IMR-90 (cell line): ENCODE data around the gene RNF17. TPM values are rescaled to one million over a fixed set of nuclear protein-coding genes. Genes with fewer than 3 reads are reported as not detected.

ENCODE experiments used
- ATAC-seq: fragments of 200-7000 bp; cut with Tn5 transposase; 2 replicates; pipeline ENCODE4 v1.9.1; 2020; ENCODE audit warnings: low read depth, mild to moderate bottlenecking, moderate library complexity
- BruUV-seq: library from RNA; stranded (reverse); fragments of 400-500 nt; replicated peaks from 2 replicates; lab custom pipeline; 2021; lab: Mats Ljungman, UMichigan
- CTCF ChIA-PET: fragments of 300-600 bp; formaldehyde crosslinking; extraction: SDS; loops from one replicate; lab custom pipeline; 2021; ENCODE audit warnings: antibody characterized with exemption; lab: Yijun Ruan, JAX
- POLR2A ChIA-PET: fragments of 300-600 bp; sonication (Branson Sonifier 250); formaldehyde crosslinking; loops from one replicate; lab custom pipeline; 2022; ENCODE audit warnings: antibody characterized with exemption; ENCODE audit not compliant: unreplicated experiment; lab: Charles Lee
- DNase-seq: peaks from one replicate; pipeline ENCODE4 v3.0.0; 2013
- H2AFZ ChIP-seq: replicated peaks from 2 replicates; pipeline ENCODE3; 2013; ENCODE audit warnings: low read length, mild to moderate bottlenecking; ENCODE audit not compliant: poor library complexity
- H2AK5ac ChIP-seq: 2 replicates; pipeline ENCODE4 v1.6.1; 2013; ENCODE audit warnings: low read depth, low read length, inconsistent platforms
- H2AK9ac ChIP-seq: replicated peaks from 2 replicates; pipeline ENCODE3; 2013; ENCODE audit warnings: mild to moderate bottlenecking, low read depth, low read length, moderate library complexity; ENCODE audit not compliant: poor library complexity
- H2BK120ac ChIP-seq: 2 replicates; pipeline ENCODE4 v1.6.1; 2013; ENCODE audit warnings: low read depth, low read length, inconsistent platforms
- H2BK15ac ChIP-seq: 3 replicates; pipeline ENCODE4 v1.6.1; 2013; ENCODE audit warnings: low read depth, low read length, inconsistent platforms
- H2BK20ac ChIP-seq: 2 replicates; pipeline ENCODE4 v1.6.1; 2013; ENCODE audit warnings: low read depth, mild to moderate bottlenecking, inconsistent platforms, low read length, moderate library complexity
- H2BK5ac ChIP-seq: 2 replicates; pipeline ENCODE4 v1.6.1; 2013; ENCODE audit warnings: mild to moderate bottlenecking, low read depth, low read length, inconsistent platforms; ENCODE audit not compliant: poor library complexity, severe bottlenecking
- H3K14ac ChIP-seq: replicated peaks from 2 replicates; pipeline ENCODE4 v1.6.1; 2013; ENCODE audit warnings: low read depth, low read length, inconsistent platforms
- H3K18ac ChIP-seq: 2 replicates; pipeline ENCODE4 v1.6.1; 2013; ENCODE audit warnings: low read depth, low read length, control low read depth
- H3K23ac ChIP-seq: 2 replicates; pipeline ENCODE4 v1.6.1; 2013; ENCODE audit warnings: low read depth, low read length, inconsistent platforms
- H3K27ac ChIP-seq: 2 replicates; pipeline ENCODE4 v1.5.1; 2013; ENCODE audit warnings: mild to moderate bottlenecking, control low read depth, low read length; ENCODE audit not compliant: insufficient read depth
- H3K27me3 ChIP-seq: 2 replicates; pipeline ENCODE4 v1.6.1; 2013; ENCODE audit warnings: low read length; ENCODE audit not compliant: control insufficient read depth, insufficient read depth
- H3K36me3 ChIP-seq: 2 replicates; pipeline ENCODE4 v1.6.1; 2013; ENCODE audit warnings: low read length, mixed read lengths; ENCODE audit not compliant: control insufficient read depth, insufficient read depth
- H3K4ac ChIP-seq: 2 replicates; pipeline ENCODE4 v1.6.1; 2013; ENCODE audit warnings: low read depth, low read length, inconsistent platforms
- H3K4me1 ChIP-seq: 2 replicates; pipeline ENCODE4 v1.6.1; 2013; ENCODE audit warnings: low read length, mixed read lengths; ENCODE audit not compliant: control insufficient read depth, insufficient read depth
- H3K4me2 ChIP-seq: 2 replicates; pipeline ENCODE4 v1.6.1; 2013; ENCODE audit warnings: low read depth, mild to moderate bottlenecking, control low read depth, low read length, moderate library complexity
- H3K4me3 ChIP-seq: 2 replicates; pipeline ENCODE4 v1.5.1; 2013; ENCODE audit warnings: low read depth, mild to moderate bottlenecking, control low read depth, low read length, moderate library complexity; ENCODE audit not compliant: insufficient read depth
- H3K56ac ChIP-seq: 2 replicates; pipeline ENCODE4 v1.6.1; 2013; ENCODE audit warnings: low read length, inconsistent platforms; ENCODE audit not compliant: insufficient read depth; ENCODE audit errors: extremely low read depth
- H3K79me1 ChIP-seq, 2 experiments: 2 replicates each; pipeline ENCODE4 v1.6.1; 2013; ENCODE audit warnings: low read length in 2 of 2, inconsistent platforms in 1 of 2, low read depth in 1 of 2
- H3K9ac ChIP-seq: 2 replicates; pipeline ENCODE4 v1.6.1; 2013; ENCODE audit warnings: low read depth, low read length, control low read depth
- H3K9me1 ChIP-seq: 2 replicates; pipeline ENCODE4 v1.6.1; 2013; ENCODE audit warnings: low read length, inconsistent platforms; ENCODE audit not compliant: insufficient read depth
- H3K9me3 ChIP-seq: 2 replicates; pipeline ENCODE4 v1.6.1; 2013; ENCODE audit warnings: low read length; ENCODE audit not compliant: control insufficient read depth, insufficient read depth
- H4K20me1 ChIP-seq: 2 replicates; pipeline ENCODE4 v1.6.1; 2013; ENCODE audit warnings: low read length, inconsistent platforms; ENCODE audit not compliant: insufficient read depth
- H4K5ac ChIP-seq: 2 replicates; pipeline ENCODE4 v1.6.1; 2013; ENCODE audit warnings: mild to moderate bottlenecking, low read depth, low read length, control low read depth
- H4K8ac ChIP-seq, 2 experiments: 2 replicates each; pipeline ENCODE4 v1.6.1; 2013; ENCODE audit warnings: low read depth in 2 of 2, low read length in 2 of 2, control low read depth in 1 of 2, inconsistent platforms in 1 of 2
- H4K91ac ChIP-seq: 2 replicates; pipeline ENCODE4 v1.6.1; 2013; ENCODE audit warnings: low read depth, low read length, inconsistent platforms; ENCODE audit not compliant: insufficient read depth
- BHLHE40 ChIP-seq: fragments of 150-350 bp; IDR thresholded peaks from 2 replicates; pipeline ENCODE4 v1.6.1; 2016; ENCODE audit warnings: mild to moderate bottlenecking, low read depth, low read length
- CEBPB ChIP-seq: IDR thresholded peaks from 2 replicates; pipeline ENCODE4 v1.6.1; 2012; ENCODE audit warnings: low read depth, low read length, improper control_type of control experiment
- CHD1 ChIP-seq: IDR thresholded peaks from 2 replicates; pipeline ENCODE4 v1.6.1; 2012; ENCODE audit warnings: low read depth, low read length, improper control_type of control experiment
- CTCF ChIP-seq: conservative IDR thresholded peaks from 2 replicates; pipeline ENCODE4 v1.5.1; 2012; ENCODE audit warnings: mild to moderate bottlenecking, low read depth, low read length, improper control_type of control experiment
- FOS ChIP-seq: fragments of 150-350 bp; IDR thresholded peaks from 2 replicates; pipeline ENCODE4 v1.6.1; 2016; ENCODE audit warnings: low read depth, low read length
- MAFK ChIP-seq: IDR thresholded peaks from 2 replicates; pipeline ENCODE4 v1.6.1; 2012; ENCODE audit warnings: low read depth, low read length, improper control_type of control experiment
- MAZ ChIP-seq: IDR thresholded peaks from 2 replicates; pipeline ENCODE4 v1.6.1; 2012; ENCODE audit warnings: low read depth, mild to moderate bottlenecking, low read length, improper control_type of control experiment, moderate library complexity, borderline replicate concordance
- MXI1 ChIP-seq: IDR thresholded peaks from 2 replicates; pipeline ENCODE4 v1.6.1; 2012; ENCODE audit warnings: low read depth, mild to moderate bottlenecking, low read length, moderate library complexity, borderline replicate concordance
- NFE2L2 ChIP-seq: fragments of 150-350 bp; IDR thresholded peaks from 2 replicates; pipeline ENCODE4 v1.6.1; 2016; ENCODE audit warnings: low read depth, mild to moderate bottlenecking, low read length
- RAD21 ChIP-seq: IDR thresholded peaks from 2 replicates; pipeline ENCODE4 v1.6.1; 2012; ENCODE audit warnings: low read length, improper control_type of control experiment
- RCOR1 ChIP-seq: IDR thresholded peaks from 2 replicates; pipeline ENCODE4 v1.6.1; 2012; ENCODE audit warnings: mild to moderate bottlenecking, low read length, improper control_type of control experiment; ENCODE audit not compliant: insufficient replicate concordance
- RFX5 ChIP-seq: IDR thresholded peaks from 2 replicates; pipeline ENCODE4 v1.8.0; 2012; ENCODE audit warnings: low read depth, mild to moderate bottlenecking, low read length, moderate library complexity
- SMC3 ChIP-seq: fragments of 150-350 bp; IDR thresholded peaks from 2 replicates; pipeline ENCODE4 v1.6.1; 2016; ENCODE audit warnings: low read depth, mild to moderate bottlenecking, antibody characterized with exemption, low read length, moderate library complexity
- USF2 ChIP-seq: fragments of 150-350 bp; IDR thresholded peaks from 2 replicates; pipeline ENCODE4 v1.6.1; 2017; ENCODE audit warnings: mild to moderate bottlenecking, antibody characterized with exemption, low read length, low read depth
- WGBS, 2 experiments: methylation state at CpG; one replicate each; pipeline versions ENCODE4 v1.1.5 to v1.1.7; 2013; ENCODE audit warnings: missing lambda C conversion rate in 2 of 2; ENCODE audit not compliant: insufficient read length in 1 of 2; ENCODE audit errors: extremely low coverage in 2 of 2; 5-methylcytosine and 5-hydroxymethylcytosine counted together
- dilution Hi-C: fragments of 300-500 bp; cut with HindIII; formaldehyde crosslinking; loops from one replicate; pipeline ENCODE4 v1.14.3; 2018; ENCODE audit warnings: low sequenced_read_pairs; ENCODE audit not compliant: unreplicated experiment
- in situ Hi-C: fragments of 300-500 bp; cut with MboI; formaldehyde crosslinking; loops from 3 replicates; pipeline ENCODE4 v1.14.3; 2019; ENCODE audit warnings: low sequenced_read_pairs, inconsistent platforms, mixed read lengths
- intact Hi-C: fragments of 100-400 bp; cut with micrococcal nuclease; formaldehyde crosslinking; loops from 2 replicates; pipeline ENCODE4 v1.10.0; 2022
- polyA plus RNA-seq, 3 experiments: library from polyadenylated mRNA; depleted of rRNA; stranded (reverse); fragments of >200 nt; gene quantifications; 2 replicates each; pipeline ENCODE4 v1.2.3, GENCODE V29; 2012; ENCODE audit warnings: low replicate concordance in 1 of 3
- total RNA-seq: library from RNA; depleted of rRNA; stranded (reverse); fragments of >200 nt; gene quantifications from 2 replicates; pipeline ENCODE4 v1.2.3, GENCODE V29; 2012
- TF ChIP-seq, protein P1 (sequence below): fragments of 150-350 bp; IDR thresholded peaks from 2 replicates; pipeline ENCODE4 v1.6.1; 2016; ENCODE audit warnings: low read depth, mild to moderate bottlenecking, low read length, moderate library complexity, borderline replicate concordance

The RNF17 gene
- total and polyA plus RNA-seq, 2 of the 4 experiments (the other 2 are of a cell fraction) = 0.03 to 0.18 TPM

GRCh38 chr13:24788538-24788937 lies 24.6 kb downstream of the RNF17 start:
- intact Hi-C loops = no loop called here
- no peak overlapping the region for H3K4me2 ChIP-seq
- no peak overlapping the region for H2AK9ac ChIP-seq
- TF ChIP-seq MAZ (no peak), CTCF (no peak), MAFK (no peak), USF2 (no peak), SMC3 (no peak), RFX5 (no peak), NFE2L2 (no peak), RCOR1 (no peak), MXI1 (no peak), CEBPB (no peak), BHLHE40 (no peak), FOS (no peak), RAD21 (no peak), CHD1 (no peak)
- TF ChIP-seq, protein P1, sequence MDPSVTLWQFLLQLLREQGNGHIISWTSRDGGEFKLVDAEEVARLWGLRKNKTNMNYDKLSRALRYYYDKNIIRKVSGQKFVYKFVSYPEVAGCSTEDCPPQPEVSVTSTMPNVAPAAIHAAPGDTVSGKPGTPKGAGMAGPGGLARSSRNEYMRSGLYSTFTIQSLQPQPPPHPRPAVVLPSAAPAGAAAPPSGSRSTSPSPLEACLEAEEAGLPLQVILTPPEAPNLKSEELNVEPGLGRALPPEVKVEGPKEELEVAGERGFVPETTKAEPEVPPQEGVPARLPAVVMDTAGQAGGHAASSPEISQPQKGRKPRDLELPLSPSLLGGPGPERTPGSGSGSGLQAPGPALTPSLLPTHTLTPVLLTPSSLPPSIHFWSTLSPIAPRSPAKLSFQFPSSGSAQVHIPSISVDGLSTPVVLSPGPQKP = no peak
- ATAC-seq (no peak), DNase-seq (no peak)
- in situ Hi-C loops = no loop called here
- no peak overlapping the region for H2AK5ac ChIP-seq
- no peak overlapping the region for H3K23ac ChIP-seq
- no peak overlapping the region for H2AFZ ChIP-seq
- no CpG with 5 or more reads among the region's 3 CpGs for WGBS, 2 experiments
- H4K20me1 ChIP-seq = no peaks in the 10 kb centered on the region
- no TSS peak for BruUV-seq
- H3K9me3 ChIP-seq = no peaks in the 10 kb centered on the region
- CTCF ChIA-PET = no interaction called here
- H3K4me1 ChIP-seq = no peaks in the 10 kb centered on the region
- H3K4ac ChIP-seq = no peak overlapping the region
- no peak overlapping the region for H4K91ac ChIP-seq
- no peak overlapping the region for H3K56ac ChIP-seq
- POLR2A ChIA-PET = no interaction called here
- dilution Hi-C loops = no loop called here
- no peak overlapping the region for H4K8ac ChIP-seq
- no peaks in the 10 kb centered on the region for H3K79me1 ChIP-seq
- no peak overlapping the region for H2BK120ac ChIP-seq
- H3K27me3 ChIP-seq = no peaks in the 10 kb centered on the region; the same call in 1 of the 2 replicates
- H3K36me3 ChIP-seq = no peaks in the 10 kb centered on the region
- no peak overlapping the region for H3K18ac ChIP-seq
- H2BK20ac ChIP-seq = no peak overlapping the region
- H3K14ac ChIP-seq = no peak overlapping the region
- H2BK5ac ChIP-seq = no peak overlapping the region
- H4K5ac ChIP-seq = no peak overlapping the region
- no peak overlapping the region for H2BK15ac ChIP-seq
- H3K4me3 ChIP-seq = no peak overlapping the region
- no peak overlapping the region for H3K9ac ChIP-seq
- H3K9me1 ChIP-seq = no peaks in the 10 kb centered on the region
- H3K27ac ChIP-seq = no peak overlapping the region
